DND-41 (cell line): ENCODE results near the gene MYLK4.

Source experiments
- EZH2 ChIP-seq: IDR thresholded peaks from 3 replicates; pipeline ENCODE4 v1.6.1; 2012; ENCODE audit warnings: borderline replicate concordance, low read depth, mild to moderate bottlenecking, moderate library complexity, low read length, inconsistent platforms; ENCODE audit not compliant: severe bottlenecking
- TF ChIP-seq, protein P1 (sequence below): IDR thresholded peaks from 2 replicates; pipeline ENCODE4 v1.5.1; 2012; ENCODE audit warnings: borderline replicate concordance, low read length, moderate library complexity, mild to moderate bottlenecking; ENCODE audit not compliant: poor library complexity, severe bottlenecking; ENCODE audit errors: extremely low read depth

DNA sequence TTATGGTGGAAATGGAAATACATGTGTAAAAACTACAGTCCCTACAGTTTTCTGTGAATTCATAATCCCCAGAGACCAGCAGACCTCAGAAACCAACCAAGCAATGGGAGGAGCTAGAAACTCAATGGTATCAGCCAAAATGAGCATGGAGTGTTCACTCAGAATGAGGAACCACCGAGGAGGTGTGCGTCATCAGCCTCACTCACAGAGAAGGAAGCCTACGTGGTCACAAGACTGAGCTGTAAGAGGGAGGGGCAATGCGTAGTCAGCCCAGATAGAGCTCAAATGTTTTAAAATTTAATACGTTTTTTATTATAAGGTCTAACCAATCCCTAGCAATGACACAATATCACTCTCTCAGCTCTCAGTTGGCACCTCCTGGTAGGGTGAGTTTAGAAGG, 17.4 kb downstream of the MYLK4 start:
- TF ChIP-seq, protein P1, sequence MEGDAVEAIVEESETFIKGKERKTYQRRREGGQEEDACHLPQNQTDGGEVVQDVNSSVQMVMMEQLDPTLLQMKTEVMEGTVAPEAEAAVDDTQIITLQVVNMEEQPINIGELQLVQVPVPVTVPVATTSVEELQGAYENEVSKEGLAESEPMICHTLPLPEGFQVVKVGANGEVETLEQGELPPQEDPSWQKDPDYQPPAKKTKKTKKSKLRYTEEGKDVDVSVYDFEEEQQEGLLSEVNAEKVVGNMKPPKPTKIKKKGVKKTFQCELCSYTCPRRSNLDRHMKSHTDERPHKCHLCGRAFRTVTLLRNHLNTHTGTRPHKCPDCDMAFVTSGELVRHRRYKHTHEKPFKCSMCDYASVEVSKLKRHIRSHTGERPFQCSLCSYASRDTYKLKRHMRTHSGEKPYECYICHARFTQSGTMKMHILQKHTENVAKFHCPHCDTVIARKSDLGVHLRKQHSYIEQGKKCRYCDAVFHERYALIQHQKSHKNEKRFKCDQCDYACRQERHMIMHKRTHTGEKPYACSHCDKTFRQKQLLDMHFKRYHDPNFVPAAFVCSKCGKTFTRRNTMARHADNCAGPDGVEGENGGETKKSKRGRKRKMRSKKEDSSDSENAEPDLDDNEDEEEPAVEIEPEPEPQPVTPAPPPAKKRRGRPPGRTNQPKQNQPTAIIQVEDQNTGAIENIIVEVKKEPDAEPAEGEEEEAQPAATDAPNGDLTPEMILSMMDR = no peak
- TF ChIP-seq EZH2 = no peak
